Lower lobe of right lung (tissue), 2 donors: Measurements from ENCODE around the gene EPN2. TPM values are rescaled to one million over a fixed set of nuclear protein-coding genes. Genes with fewer than 3 reads are reported as not detected.

Experiments
- ATAC-seq, 2 donors: fragments of 200-7000 bp; cut with Tn5 transposase; one replicate each; pipeline ENCODE4 v1.9.1; 2020 to 2022; ENCODE audit warnings: mild to moderate bottlenecking in 2 of 2, moderate library complexity in 2 of 2
- DNase-seq: peaks from one replicate; pipeline ENCODE4 v3.0.0-alpha.2; 2020
- H3K27ac ChIP-seq: fragments of 200-600 bp; one replicate; pipeline ENCODE4 v1.8.0; 2022
- H3K27me3 ChIP-seq: fragments of 200-600 bp; one replicate; pipeline ENCODE4 v1.8.0; 2022; ENCODE audit warnings: low read depth
- H3K36me3 ChIP-seq: fragments of 200-600 bp; one replicate; pipeline ENCODE4 v1.8.0; 2022; ENCODE audit warnings: mild to moderate bottlenecking
- H3K4me1 ChIP-seq: fragments of 200-600 bp; one replicate; pipeline ENCODE4 v1.8.0; 2022
- H3K4me3 ChIP-seq: fragments of 200-600 bp; one replicate; pipeline ENCODE4 v1.8.0; 2022; ENCODE audit warnings: mild to moderate bottlenecking
- H3K9me3 ChIP-seq: fragments of 200-600 bp; one replicate; pipeline ENCODE4 v1.8.0; 2022
- intact Hi-C: fragments of 100-400 bp; cut with DNase I; formaldehyde crosslinking; loops from one replicate; pipeline ENCODE4 v1.11.0; 2022
- total RNA-seq: library from RNA; stranded (reverse); fragmentation: NEBNext Ultra II Directional; extraction: Animal tissue kit (Norgen Biotek cat#: 25700); gene quantifications from one replicate; pipeline ENCODE4 v1.2.1, GENCODE V29; 2021
- TF ChIP-seq, protein P1 (sequence below): fragments of 200-600 bp; IDR thresholded peaks from one replicate; pipeline ENCODE4 v1.8.0; 2022; ENCODE audit warnings: antibody characterized with exemption, mild to moderate bottlenecking
- donor health status: DM: no; HTN: yes; CAD: no; lungs with severe emphysema.

The EPN2 gene
- total RNA-seq, 1 donor from 2014 or later = 66.2 TPM

DNA sequence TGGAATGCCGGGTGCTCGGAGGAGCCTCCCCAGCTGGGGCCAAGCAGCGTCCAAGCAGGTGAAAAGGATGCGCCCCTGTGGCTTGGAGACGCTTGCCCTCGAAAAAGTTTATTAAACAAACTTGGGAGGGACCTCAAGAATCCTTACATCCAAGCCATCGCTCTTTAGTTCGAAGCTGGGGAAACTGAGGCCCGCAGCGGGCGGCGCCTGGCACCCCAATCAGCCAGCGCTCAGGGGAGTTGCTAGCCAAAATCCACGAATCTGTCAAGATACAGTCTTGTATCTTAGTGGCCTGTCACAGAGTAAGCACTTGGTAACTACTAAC lies 125.9 kb downstream of the EPN2 start:
- ATAC-seq (no peak), DNase-seq (no peak)
- H3K36me3 ChIP-seq = no peaks in the 10 kb centered on the region
- peaks cover 13% of the 10 kb centered on the region for H3K4me1 ChIP-seq
- no peaks in the 10 kb centered on the region for H3K9me3 ChIP-seq
- no peaks in the 10 kb centered on the region for H3K27me3 ChIP-seq
- H3K4me3 ChIP-seq = peak overlapping the region; percentile 82
- TF ChIP-seq, protein P1, sequence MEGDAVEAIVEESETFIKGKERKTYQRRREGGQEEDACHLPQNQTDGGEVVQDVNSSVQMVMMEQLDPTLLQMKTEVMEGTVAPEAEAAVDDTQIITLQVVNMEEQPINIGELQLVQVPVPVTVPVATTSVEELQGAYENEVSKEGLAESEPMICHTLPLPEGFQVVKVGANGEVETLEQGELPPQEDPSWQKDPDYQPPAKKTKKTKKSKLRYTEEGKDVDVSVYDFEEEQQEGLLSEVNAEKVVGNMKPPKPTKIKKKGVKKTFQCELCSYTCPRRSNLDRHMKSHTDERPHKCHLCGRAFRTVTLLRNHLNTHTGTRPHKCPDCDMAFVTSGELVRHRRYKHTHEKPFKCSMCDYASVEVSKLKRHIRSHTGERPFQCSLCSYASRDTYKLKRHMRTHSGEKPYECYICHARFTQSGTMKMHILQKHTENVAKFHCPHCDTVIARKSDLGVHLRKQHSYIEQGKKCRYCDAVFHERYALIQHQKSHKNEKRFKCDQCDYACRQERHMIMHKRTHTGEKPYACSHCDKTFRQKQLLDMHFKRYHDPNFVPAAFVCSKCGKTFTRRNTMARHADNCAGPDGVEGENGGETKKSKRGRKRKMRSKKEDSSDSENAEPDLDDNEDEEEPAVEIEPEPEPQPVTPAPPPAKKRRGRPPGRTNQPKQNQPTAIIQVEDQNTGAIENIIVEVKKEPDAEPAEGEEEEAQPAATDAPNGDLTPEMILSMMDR = no peak
- peak overlapping the region; percentile 83 for H3K27ac ChIP-seq
- intact Hi-C loops = no loop called here

DNA sequence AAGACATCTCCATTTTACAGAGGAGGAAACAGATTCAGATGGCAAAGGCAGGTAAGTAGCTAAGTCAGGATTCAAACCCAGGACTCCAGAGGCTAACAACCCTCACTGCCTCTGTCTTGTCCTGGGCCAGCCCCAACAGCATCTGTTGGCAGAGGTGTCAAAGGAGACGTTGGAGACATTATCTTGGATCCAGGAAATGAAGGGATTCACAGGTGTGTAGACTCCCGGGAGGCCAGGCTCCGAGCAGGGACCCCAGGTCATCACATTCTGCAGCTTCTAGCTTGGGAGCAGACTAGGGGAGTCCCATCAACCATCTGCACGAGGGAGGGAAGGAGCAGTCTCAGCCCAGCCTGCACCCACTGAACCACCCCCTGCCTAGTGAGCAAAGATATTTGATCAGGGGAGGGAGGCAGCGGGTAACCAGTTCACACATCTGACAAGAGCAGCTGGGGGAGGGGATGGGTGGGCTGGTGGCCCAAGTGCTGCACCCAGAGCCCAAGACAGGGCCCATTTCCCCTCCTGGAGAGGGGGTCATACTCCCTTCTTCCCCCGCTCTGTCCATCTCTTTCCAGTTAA lies 126.4 kb downstream of the EPN2 start:
- DNase-seq (no peak), ATAC-seq (no peak)
- TF ChIP-seq, protein P1 = no peak
- no peak overlapping the region for H3K27ac ChIP-seq
- no peaks in the 10 kb centered on the region for H3K9me3 ChIP-seq
- intact Hi-C loops = no loop called here
- H3K4me1 ChIP-seq = peaks cover 13% of the 10 kb centered on the region
- no peaks in the 10 kb centered on the region for H3K27me3 ChIP-seq
- no peak overlapping the region for H3K4me3 ChIP-seq
- no peaks in the 10 kb centered on the region for H3K36me3 ChIP-seq

DNA sequence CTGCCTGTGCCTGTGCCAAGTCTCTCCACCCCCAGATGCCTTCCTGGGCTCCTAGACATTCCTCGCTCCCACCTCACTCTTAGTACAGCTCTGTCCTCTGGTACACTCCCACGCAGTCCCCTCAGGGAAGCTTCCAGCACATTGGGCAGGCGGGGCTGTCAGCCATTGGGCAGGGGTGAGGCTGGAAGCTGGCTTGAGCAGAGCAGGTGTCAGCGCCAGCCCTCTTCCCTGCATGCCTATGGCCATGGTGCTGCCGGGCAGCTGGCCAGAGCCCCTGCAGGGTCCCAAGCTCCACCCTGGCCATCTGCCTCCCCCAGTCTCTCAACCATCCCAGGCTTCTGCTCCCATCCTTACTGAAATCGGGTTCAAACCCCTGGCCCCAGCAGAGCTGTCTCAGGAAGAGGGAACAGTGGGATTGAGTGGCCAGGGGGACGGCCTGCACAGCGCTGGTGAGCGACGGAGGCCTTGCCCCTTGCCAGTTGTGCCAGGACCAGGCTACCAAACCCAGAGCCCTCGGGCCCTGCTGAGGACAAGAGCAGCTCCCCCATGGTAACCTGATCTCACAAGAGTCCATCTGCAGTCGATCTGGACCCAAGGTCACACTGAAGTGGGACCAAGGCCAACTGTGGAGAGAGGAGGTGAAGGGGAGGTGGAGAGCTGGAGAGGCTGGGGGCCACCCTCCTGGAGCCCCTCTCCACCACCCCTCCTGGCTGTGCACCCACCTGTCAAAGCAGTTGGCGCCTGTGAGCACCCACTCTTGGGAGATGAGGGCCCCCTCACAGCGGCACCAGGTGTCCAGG lies 127.7 kb downstream of the EPN2 start:
- Histone ChIP-seq H3K4me3 (no peak overlapping the region), H3K9me3 (no peaks in the 10 kb centered on the region), H3K27ac (no peak overlapping the region), H3K4me1 (peaks cover 20% of the 10 kb centered on the region), H3K27me3 (no peaks in the 10 kb centered on the region), H3K36me3 (no peaks in the 10 kb centered on the region)
- intact Hi-C loops = loop anchor here (5.0 kb wide), 1 partner anchor 77 kb away; no protein-coding TSS in a partner anchor
- TF ChIP-seq, protein P1 = no peak
- DNase-seq (no peak), ATAC-seq (no peak)

GRCh38 chr17:19365499-19365817 lies 128.3 kb downstream of the EPN2 start:
- no peak for ATAC-seq
- no peak overlapping the region for H3K27ac ChIP-seq
- no peaks in the 10 kb centered on the region for H3K9me3 ChIP-seq
- DNase-seq = no peak
- intact Hi-C loops = loop anchor here (5.0 kb wide), 1 partner anchor 77 kb away; no protein-coding TSS in a partner anchor
- no peak overlapping the region for H3K4me3 ChIP-seq
- H3K36me3 ChIP-seq = no peaks in the 10 kb centered on the region
- H3K27me3 ChIP-seq = no peaks in the 10 kb centered on the region
- peaks cover 25% of the 10 kb centered on the region for H3K4me1 ChIP-seq
- TF ChIP-seq, protein P1 = no peak

DNA sequence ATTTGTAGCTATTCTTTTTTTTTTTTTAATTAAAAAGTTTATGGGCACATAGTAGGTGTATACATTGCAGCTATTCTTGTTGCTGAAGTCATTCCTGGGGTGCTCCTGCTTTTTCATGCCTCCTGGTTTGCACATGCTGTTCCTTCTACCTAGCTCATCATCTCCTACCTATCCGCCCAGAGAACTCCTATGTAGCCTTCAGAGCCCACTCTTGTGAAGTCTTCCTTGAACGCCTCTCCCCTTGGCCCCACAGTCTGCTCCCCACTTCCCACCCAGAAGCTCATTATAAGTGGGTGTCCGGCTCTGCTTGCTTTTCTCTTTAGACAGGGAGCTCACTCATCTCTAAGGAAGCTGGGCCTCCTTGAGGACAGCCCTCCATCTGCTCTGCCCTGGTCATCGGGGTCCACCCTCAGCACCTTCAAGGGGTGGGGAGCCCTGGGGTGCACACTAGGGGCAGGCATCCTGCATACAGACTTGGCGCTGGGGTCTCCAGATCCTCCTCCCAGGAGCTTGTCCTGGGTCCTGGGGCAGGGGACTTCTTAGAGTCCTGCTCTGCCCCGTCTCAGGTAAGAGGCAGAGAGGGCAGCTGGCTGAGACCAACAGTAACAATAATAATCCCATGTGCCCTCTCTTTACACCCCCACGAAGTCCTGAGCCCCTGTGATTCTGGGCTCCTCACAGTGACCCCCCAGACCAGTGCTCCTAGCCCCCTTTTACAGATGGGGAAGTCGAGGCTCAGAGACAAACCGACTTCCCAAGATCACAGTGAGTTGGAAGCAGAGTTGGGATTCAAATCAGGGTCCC lies 128.9 kb downstream of the EPN2 start:
- H3K27me3 ChIP-seq = no peaks in the 10 kb centered on the region
- no peak overlapping the region for H3K4me3 ChIP-seq
- TF ChIP-seq, protein P1 = no peak
- ATAC-seq = no peak
- intact Hi-C loops = loop anchor here (5.0 kb wide), 1 partner anchor 76 kb away; no protein-coding TSS in a partner anchor
- no peak overlapping the region for H3K27ac ChIP-seq
- no peaks in the 10 kb centered on the region for H3K9me3 ChIP-seq
- no peak for DNase-seq
- H3K4me1 ChIP-seq = peaks cover 31% of the 10 kb centered on the region
- no peaks in the 10 kb centered on the region for H3K36me3 ChIP-seq
